ENCODE results near the gene AGBL1.

Gene AGBL1

DNA sequence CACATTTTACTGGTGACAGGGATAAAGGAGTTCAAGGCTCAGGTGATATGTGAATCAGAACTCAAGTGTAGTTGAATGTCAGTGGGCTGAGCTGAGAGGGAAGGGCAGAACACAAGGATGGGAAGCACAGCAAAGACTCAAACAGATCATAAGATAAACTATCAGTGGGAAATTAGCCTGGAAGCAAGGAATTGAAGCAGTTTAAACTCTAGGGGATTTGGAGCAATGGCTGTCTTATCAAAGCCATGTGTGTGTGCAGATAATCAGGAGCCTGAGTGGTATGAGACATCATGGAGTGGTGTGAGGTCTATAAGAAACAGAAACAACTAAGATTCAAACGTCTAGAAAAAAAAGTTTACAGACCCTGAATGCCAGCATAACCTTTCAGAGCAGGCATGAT lies 634.6 kb downstream of the AGBL1 start:
- DNase-seq (ENCODE audit: low spot score) = no peak

GRCh38 chr15:86725628-86726027 lies 646.0 kb downstream of the AGBL1 start:
- DNase-seq (ENCODE audit: low spot score) = no peak

DNA sequence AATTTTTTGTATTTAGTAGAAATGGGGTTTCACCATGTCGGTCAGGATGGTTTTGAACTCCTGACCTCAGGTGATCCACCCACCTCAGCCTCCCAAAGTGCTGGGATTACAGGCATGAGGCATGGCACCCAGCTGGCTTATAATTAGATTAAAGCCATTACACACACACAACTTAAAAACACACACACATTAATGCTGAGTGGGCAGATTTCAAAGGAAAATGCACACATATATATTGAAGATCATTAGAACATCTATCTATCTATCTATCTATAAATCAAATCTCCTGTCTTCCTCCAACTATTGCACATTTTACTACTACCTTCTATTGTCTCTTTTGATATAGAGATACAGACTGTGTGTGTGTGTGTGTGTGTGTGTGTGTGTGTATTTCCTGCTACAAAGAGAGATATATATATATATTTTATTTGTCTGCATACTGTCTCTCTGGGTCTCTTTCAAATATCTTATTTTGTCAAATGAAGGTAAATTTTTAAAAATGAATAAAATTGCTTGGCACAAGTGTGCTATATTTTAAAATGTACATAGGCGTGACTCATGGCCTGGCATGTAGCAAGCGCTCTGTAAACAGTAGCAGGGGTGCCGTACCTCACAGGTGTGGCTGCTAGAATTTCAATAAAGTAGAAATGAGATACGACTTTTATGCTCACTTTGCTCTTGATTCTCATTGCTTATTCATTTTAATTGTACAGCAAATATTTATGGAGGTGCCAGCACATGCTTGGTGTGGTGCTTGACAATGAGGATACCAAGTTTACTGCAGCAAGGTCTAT lies 655.8 kb downstream of the AGBL1 start:
- no peak for DNase-seq (ENCODE audit: low spot score)

- no peak for DNase-seq (ENCODE audit: low spot score)
Observed at GRCh38 chr15:86741917-86742316, 662.2 kb downstream of the AGBL1 start.

- DNase-seq (ENCODE audit: low spot score) = peak; percentile 71
Observed at GRCh38 chr15:86743283-86743903, 663.7 kb downstream of the AGBL1 start.

GRCh38 chr15:86744198-86744780 lies 664.6 kb downstream of the AGBL1 start:
- DNase-seq (ENCODE audit: low spot score) = no peak

DNA sequence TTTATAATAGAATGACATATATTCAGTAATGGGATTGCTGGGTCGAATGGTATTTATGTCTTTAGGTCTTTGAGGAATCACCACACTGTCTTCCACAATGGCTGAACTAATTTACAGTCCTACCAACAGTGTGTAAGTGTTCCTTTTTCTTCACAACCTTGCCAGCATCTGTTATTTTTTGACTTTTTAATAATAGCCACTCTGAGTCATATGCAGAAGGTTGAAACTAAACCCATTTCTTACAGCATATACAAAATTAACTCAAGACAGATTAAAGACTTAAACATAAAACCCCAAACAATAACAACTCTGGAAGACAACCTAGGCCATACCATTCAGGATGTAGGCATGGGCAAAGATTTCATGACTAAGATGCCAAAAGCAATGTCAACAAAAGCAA lies 671.4 kb downstream of the AGBL1 start:
- no peak for DNase-seq (ENCODE audit: low spot score)

- DNase-seq (ENCODE audit: low spot score) = no peak
Observed at GRCh38 chr15:86754846-86755245, 675.2 kb downstream of the AGBL1 start.

- DNase-seq (ENCODE audit: low spot score) = no peak
Observed at GRCh38 chr15:86756688-86757087, 677.0 kb downstream of the AGBL1 start.

GRCh38 chr15:86759800-86760523 lies 680.3 kb downstream of the AGBL1 start:
- no peak for DNase-seq (ENCODE audit: low spot score)

DNA sequence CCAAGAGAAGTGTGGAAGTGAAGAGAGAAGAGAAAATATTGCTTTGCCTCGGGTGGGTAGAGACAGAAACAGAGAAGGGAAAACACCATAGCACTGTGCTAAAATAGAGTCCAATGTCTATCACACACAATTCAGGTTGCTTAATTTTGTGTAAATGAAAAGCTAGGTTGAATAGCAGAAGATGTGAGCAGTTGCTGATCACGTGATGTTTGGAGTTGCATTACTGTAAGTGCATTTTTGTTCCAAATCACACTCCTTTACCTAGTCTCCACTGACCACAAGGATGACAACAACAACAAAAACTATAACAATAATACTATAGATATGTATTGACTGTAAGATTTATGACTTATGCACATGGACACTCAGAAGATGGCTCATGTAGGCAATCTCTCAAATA lies 683.2 kb downstream of the AGBL1 start:
- DNase-seq (ENCODE audit: low spot score) = no peak

DNA sequence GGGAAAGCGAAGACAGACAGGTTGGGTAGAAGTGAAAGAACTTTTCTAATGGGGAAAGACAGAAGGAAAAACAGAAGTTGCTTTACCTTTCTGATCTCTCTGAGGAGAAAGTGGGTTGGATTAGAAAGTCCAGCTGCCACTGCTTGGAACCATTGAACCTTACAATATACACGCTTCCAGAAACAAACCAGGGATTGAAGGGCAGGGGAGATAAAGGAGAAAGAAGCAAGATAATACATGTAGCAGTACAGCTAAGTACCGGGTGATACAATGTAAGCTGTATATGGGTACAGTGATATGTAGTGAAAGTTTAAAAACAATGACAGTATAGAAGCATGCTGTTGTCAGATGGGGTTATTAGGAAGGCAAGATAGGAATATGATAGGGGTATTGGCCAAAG lies 684.4 kb downstream of the AGBL1 start:
- DNase-seq (ENCODE audit: low spot score) = no peak

- no peak for DNase-seq (ENCODE audit: low spot score)
Observed at GRCh38 chr15:86765281-86765680, 685.6 kb downstream of the AGBL1 start.

DNA sequence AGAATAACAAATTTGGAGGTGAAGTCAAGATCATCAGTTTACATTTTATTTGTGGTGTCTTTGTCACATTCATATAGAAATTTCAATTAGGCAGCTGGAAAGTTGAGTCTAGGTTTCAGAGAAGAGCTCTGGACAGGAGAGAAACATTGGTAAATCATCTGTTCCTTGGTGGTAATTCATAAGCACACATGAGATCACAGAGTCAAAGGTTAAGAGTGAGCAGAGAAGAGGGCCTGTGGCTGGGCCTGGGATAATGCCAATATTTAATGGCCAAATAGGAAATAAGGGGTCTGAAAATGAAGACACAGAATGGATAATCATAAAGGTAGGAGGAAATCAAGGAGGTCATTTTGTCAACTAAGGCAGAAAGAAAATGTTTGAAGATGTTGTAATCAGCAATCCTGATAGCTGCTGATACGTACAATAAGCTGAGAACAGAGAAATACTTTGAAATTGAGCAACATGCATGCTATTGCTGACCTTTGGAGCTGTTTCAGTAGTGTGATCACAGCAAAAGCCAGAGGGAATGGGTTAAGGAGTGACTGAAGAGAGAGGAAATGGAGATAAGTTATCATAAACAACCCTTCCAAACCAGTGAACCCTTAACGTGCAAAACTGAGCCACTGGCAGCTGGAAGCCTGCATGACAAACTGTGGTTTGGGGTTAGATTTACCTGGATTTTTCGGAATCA lies 692.8 kb downstream of the AGBL1 start:
- DNase-seq (ENCODE audit: low spot score) = no peak

DNA sequence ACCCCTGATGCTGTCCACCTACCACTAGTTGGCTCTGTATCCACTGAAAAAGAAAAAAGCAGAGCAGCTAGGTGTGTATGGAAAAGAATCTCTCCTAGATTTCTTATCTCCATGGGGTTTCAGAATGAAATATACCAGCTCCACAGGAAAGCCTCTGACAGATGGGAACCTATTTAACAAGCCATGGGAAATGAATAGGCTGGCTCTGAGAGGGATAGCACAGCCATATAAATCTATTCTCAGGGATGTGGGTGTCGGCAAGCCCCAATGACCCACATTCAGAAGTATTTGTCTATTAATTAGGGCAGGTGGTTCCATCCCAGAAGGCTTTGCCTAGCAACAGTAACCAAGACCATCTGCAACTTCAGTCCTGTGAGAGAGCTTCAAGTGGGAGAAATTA lies 694.1 kb downstream of the AGBL1 start:
- no peak for DNase-seq (ENCODE audit: low spot score)

GRCh38 chr15:86776145-86776544 lies 696.5 kb downstream of the AGBL1 start:
- no peak for DNase-seq (ENCODE audit: low spot score)

- DNase-seq (ENCODE audit: low spot score) = no peak
Observed at GRCh38 chr15:86796521-86796920, 716.9 kb downstream of the AGBL1 start.

GRCh38 chr15:86797135-86797534 lies 717.5 kb downstream of the AGBL1 start:
- no peak for DNase-seq (ENCODE audit: low spot score)

- no peak for DNase-seq (ENCODE audit: low spot score)
Observed at GRCh38 chr15:86799226-86799625, 719.6 kb downstream of the AGBL1 start.

DNA sequence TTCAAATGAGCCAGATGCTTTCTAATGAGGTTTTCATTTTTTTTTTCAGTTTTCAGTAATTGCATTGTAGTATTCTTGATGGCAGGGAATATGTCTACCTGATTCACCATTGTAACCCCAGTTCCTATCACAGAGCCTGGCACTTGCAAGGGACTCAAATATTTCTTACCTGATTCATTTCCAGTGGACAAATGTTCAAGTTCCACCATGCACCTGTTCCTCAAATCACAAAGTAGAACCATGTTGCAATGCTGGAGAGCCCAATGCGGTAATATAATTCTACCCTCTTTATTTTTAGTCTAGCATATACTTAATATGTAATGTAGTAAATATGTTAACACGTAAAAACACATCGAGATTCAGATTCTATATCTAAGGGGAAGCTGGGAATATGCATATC lies 722.6 kb downstream of the AGBL1 start:
- DNase-seq (ENCODE audit: low spot score) = no peak

DNA sequence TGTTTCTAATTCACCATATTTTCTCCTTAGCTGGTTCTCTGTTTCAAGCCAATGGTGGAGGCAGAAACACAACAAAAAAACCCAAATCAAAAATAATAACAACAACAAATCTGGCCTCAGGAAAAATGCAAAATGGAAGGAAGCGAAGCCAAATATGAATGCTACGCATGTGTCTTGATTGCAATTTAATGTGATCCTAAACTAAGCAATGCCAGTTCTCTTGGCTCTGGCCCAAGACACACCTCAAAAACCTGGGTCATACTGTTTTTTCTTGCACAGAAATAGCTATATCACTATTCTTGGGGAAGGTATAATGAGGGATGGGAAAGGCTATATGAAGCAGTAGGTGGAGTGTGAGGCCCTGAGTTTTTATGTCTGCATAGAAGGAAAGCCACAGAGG lies 724.7 kb downstream of the AGBL1 start:
- no peak for DNase-seq (ENCODE audit: low spot score)

GRCh38 chr15:86810329-86810728 lies 730.7 kb downstream of the AGBL1 start:
- DNase-seq (ENCODE audit: low spot score) = no peak
